Activated CD8-positive, alpha-beta memory T cell treated with anti-CD3 and anti-CD28 coated beads for 1 hour (primary cell): ENCODE measurements around the gene GP5.

Source experiments
- DNase-seq, 2 donors: peaks; one replicate each; pipeline ENCODE4 v3.0.0-alpha.2; 2020; ENCODE audit warnings: low read depth in 1 of 2; ENCODE audit errors: extremely low read depth in 1 of 2

The GP5 gene

DNA sequence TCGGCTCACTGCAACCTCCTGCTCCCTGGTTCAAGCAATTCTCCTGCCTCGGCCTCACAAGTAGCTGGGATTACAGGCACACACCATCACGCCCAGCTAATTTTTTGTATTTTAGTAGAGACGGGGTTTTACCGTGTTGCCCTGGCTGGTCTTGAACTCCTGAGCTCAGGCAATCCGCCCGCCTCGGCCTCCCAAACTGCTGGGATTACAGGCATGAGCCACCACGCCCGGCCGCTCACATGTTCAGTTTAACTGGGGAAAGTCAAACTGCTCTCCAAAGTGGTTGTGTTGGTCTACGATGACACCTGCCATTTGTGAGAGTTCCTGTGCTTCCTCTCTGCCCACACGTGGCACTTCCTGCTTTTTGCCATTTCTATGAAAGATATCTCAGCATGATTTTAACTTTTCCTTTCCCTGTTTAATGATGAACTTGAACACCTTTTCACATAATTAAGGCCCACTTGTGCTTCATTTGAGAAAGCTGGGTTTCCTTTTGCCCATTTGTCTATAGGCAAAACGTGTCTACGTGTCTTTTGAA is 877 bp upstream of the GP5 start:
- DNase-seq, result no peak

DNA sequence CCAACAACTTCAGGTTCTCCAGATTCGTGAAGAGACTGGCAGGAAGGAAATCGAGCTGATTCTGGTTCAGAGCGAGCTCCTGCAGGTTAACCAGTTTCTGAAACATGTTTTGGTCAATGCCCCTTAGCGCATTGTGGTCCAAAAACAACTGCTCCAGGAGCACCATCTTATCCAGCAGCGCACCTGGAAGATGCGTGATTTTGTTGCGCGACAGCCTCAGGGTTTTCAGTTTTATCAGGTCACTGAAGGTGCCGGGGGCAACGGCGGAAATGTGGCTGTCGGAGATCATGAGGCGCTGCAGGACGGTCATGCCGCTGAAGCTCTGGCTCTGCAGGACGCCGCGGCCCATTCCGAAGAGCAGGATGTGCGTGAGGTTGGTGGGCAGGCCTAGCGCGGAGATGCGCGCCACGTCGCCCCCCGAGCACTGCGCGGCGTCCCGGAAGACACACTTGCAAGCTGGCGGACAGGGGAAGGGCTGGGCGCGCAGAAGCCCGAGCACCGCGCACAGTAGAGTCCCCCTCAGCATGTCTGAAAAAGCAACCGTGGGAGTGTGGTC is 1.2 kb downstream of the GP5 start:
- DNase-seq, result peak in 1 of 2 donors; percentile 8

DNA sequence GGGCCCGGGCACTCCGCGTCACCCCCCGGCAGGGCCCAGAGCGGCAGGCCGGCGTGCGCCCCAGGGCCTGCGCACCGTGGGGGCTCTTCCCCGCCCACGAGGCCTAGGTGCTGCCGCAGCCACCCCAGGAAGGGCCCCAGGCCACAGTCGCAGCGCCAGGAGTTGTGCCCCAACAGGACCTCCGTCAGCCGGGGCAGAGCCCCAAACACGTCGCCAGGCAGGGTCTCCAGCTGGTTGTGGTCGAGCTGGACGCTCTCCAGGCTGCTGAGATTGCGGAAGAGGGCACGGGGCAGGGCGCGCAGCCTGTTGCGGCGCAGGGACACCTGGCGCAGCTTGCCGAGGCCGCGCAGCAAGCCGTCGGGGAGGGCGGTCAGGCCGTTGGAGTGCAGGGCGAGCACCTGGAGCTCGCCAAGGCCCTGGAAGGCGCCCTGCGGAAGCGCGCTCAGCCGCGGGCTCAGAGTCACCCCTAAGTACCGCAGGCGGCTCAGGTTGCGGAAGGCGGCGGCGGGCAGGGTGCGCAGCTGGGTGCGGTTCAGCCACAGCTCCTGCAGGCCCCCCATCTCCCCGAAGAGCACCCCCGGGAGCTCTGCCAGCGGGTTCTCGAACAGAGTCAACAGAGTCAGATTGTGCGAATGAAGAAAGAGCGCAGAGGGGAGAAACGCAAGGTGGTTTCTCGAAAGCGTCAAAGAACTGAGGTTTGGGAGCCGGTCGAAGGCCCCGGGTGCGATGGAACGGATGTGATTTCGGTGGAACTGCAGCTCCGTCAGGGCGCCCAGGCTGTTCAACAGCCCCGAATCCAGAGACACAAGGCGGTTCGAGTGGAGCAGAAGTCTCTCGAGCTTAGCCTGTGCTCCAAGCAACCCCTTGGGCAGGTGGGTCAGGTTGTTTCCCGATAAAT is 2.0 kb downstream of the GP5 start:
- peak in 1 of 2 donors; percentile 9 for DNase-seq

DNA sequence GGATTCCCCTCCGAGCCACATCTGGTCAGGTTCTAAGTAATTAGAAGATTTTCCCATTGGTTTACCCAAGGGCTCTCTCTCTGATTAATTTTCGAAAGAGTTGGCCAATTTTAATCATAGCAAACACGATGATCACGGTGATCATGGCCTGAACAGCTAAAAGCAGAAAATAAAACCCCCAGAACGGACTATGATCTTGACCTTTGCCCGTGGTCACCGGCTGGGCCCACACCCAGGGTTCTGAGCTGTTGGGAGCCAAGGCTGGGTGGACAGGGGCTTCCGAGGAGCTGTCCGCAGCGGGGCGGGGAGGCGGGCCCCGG is 2.6 kb downstream of the GP5 start:
- no peak for DNase-seq

DNA sequence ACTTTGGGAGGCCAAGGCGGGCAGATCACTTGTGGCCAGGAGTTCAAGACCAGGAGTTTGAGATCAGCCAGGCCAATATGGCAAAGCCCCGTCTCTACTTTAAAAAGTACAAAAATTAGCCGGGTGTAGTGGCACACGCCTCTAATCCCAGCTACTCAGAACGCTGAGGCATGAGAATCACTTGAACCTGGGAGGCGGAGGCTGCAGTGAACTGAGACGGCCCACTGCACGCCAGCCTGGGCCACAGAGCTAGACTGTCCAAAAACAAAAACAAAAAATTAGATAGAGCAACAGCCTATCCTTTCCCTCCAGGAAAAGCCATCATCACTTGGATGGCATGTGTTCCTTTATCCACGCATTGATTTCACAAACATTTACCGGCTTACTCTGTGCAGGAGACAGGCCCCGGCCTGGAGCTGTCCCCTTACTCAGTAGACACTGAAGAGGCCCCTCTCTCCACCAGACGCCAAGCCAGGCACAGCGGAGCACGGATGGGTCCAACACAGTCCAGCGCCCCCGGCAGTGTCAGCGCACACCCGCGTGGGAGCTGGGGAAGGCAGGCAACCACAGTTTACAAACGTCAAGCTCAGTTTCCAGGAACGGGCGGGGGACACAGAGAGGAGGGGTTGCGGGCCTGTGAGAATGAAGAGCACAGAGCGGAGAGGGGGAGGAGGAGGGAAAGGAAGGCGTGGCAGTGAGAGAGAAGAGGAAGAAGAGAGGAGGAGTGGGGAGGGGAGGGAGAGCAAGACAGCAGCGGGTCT is 3.1 kb downstream of the GP5 start:
- peak; percentile 33 to 35 for DNase-seq

DNA sequence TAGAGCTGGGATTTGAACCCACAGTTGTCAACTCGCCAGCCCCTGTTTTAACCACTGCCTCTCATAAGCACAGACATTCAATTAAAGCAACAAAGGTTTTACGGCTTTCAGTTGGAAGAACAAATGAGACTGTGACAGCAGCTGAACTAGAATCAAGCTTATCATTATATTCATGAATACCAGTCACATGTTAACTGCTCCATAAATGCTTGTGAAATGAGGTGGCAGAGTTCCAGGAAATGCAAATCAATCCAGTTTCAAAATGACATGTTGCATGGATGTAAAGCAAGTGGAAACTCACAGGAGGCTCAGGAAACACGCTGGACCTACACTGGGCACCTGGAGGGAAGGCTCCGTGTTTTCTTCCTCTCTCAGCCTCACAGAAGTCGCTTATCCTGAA is 3.9 kb downstream of the GP5 start:
- DNase-seq, result no peak

DNA sequence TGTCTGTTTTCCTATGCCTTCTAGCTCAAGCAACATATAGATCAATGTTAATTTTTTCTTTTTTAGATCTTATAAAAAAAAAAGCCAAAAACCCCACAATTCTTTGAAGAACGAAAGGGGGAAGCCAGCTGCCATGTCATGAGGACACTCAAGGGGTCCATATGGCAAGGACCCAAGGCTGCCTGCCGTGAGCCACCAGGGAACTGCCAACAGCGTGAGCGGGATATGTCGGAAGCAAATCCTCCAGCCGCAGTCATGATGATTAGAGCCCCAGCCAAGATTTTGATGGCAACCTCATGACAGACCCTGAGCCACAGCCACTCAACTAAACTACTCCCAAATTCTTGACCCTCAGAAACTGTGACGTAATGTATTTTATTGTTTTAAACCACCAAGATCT is 6.5 kb downstream of the GP5 start:
- no peak for DNase-seq

DNA sequence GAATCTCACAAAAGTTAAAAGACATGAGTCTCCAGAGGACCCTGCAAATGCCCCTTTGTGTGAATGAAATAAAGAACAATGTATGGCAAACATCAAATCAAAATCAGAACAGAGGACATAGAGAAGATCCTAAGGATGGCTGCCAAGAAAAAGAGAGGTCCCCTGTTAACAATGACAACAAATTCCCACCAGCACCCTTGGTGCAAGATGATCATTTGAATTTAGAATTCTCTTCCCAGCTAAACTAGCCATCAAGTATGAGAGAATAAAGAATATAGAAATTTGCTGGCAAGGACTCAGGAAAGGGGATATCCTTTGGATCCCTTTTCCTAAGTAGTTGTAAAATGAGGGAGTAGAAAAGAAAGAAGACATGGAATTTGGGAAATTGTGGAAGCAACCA is 8.2 kb downstream of the GP5 start:
- DNase-seq, result no peak

DNA sequence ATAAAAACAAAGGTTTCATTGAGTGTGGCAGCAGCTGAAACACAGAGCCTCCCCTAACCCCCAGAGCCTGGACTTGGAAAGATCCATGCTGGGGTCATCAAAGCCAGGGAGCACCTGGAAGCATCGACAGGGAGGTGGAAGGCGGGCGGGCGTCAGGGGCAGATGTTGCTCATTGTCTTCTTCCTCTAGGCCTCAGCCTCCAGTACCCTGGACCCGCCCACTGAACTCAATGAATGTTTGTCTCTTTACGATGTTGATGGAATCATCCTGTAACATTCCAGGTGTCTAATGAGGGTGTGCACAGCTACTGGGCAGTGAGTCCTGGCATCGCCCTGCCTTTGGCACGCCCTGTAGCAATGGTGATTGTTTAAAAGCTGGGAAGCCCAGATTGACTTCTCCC is 9.8 kb downstream of the GP5 start:
- DNase-seq, result no peak

DNA sequence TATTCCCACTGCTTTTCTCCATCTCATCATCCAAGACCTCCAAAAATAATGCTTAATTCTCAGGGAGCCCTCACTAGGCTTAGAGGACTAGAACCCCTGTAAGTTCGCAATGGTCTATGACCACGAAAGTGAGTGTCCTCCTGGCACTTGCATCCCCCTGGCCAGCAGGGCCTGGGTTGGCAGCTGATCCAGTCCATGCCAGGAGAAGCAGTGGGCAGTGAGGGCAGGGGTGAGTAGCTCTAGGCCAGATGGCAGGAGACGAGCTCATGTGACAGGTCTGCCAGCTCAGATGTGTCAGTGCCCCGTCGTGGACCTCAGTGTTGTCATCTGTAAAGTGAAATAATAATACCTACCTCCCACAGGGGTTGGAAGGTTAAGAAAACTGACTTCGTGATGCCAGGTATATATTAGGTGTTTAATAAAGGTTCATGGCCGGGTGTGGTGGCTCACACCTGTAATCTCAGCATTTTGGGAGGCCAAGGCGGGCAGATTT is 11.1 kb downstream of the GP5 start:
- DNase-seq, result no peak

DNA sequence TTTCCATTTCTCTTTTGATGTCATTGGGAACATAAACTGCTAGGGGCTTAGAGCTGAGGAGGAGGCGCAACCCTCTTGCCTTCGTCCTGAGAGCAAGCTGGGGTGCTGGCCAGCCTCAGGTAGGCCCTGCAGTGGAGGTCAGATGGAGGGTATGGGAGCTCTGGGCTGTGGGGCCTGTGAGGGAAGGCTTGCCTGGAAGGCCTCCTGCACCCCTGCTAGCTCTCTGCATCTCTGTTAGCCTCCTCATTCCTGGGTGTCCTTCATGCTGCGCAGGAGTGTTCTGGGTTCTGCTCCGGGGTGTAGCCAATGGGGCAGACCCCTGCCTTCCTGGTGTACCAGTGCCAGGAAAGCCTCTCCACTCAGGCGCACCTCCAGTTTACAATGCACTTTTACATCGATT is 11.8 kb downstream of the GP5 start:
- DNase-seq, result no peak

DNA sequence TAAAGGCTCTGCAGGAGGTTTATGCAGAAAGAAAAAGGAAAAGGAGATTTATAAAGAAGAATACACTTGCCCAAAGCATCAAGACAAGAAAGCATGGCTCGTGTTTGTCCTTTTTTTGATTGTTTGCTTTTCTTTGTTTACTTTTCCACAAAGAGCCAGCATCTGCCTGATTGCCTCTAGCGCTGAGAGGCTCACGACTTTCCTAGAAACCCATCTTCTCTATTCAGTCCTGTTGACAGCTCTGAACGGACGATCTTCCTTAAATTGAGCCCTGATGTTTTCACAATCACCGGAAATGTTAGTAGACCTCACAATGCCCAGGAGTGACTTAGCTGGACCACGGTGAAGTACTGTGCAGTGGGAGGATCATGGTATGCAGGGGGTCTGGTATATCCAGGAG is 12.4 kb downstream of the GP5 start:
- no peak for DNase-seq

DNA sequence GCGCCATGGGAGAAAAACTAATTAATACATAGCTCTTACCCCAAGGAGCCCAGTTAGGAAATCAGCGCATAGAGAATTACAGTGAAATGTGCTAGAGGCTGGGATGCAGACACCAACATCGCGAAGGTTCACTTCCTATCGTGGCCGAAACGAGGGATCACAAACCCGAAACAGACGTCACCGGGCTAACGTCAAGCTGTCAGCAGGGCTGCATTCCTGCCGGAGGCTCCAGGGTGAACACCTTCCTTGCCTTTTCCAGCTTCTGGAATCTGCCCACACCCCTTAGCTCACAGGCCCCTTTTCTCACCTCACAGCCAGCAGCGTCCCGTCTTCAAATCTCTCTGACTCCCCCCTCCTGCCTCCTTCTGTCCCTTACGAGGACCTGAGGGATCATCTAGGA is 13.0 kb downstream of the GP5 start:
- DNase-seq, result no peak

DNA sequence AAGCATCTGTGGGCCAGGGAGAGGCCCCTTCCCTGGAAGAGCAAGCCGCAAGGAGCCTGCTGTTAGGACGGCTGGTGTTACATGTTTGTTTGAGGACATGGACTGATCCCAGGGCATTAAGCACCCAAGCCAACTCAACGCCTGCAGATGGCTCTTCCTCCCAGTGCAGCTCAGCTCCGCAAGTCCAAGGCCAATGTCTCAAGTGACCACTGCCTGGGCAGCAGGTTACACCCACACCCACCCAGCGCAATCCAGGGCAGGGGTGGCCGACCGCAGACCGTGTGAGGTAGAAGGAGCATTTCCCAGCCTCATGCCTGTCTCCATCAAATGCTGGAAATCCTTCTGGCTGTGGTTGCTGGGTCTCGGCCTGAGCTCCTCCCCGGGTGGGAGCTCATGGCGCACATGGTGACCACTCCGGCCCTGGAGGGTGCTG is 14.5 kb downstream of the GP5 start:
- no peak for DNase-seq

DNA sequence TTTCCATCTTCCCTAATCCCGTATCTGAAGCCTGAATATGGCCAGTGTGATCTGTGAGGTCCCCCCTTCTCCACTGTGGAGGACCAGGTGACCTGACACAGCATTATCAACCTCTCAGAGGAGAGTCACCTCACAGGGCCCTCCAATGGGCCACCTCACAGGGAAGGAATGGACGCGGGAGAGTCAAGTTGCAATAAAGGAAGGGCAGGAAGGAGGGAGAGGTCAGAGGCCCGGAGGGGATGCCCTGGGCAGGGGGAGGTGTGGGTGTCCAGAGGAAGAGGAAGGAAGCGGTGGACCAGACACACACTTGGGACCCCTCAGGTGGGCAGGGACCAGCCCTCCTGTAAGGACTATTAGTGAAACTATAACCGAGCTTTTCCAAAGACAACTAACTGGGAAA is 14.9 kb downstream of the GP5 start:
- no peak for DNase-seq

DNA sequence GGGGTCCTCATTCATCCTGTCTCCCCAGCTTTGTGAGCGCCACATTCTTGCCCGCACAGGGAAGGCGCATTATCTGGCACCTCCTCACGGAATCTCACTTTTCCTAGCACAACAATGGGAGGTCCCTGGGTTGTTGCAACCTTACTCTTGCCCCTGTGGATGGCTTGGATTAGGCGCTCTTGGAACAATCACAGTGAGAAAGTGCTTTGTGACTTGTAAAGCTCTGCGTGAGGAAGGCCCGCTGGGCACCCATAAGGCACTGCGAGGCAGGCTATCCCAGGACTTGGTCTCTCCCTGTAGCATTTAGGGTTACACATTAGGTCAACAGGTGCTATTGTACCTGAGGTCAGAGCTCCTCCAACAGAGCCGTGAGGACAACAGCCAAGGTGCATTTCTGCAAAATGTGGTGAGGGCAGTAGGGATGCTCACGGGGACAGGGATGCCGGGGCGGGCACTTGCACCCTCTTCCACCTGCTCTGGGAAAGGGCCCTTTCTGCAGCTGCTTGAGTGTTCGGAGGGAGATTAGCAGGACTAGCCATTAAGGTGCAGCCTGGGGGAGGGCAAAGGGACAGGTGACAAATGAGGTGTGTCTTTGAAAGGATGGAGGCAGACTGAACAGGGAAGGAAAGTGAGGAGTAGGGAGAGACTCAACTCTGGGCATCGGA is 15.7 kb downstream of the GP5 start:
- no peak for DNase-seq

DNA sequence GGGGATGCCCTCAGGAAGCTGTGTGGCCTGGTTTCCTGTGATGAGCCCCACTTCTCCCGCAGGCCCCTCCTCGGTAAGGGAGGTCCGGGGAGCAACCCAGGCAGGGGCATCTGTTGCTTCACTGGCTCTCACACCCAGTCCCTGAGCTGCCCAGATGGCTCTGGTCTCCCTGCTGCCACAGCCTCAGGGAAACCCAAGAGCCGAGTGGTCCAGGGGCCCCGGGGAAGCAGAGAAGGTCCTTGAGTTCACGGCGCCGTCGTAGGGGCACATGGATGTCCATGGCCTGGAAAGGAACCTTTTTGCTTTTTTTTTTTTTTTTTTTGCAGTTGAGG is 16.2 kb downstream of the GP5 start:
- DNase-seq, result no peak

DNA sequence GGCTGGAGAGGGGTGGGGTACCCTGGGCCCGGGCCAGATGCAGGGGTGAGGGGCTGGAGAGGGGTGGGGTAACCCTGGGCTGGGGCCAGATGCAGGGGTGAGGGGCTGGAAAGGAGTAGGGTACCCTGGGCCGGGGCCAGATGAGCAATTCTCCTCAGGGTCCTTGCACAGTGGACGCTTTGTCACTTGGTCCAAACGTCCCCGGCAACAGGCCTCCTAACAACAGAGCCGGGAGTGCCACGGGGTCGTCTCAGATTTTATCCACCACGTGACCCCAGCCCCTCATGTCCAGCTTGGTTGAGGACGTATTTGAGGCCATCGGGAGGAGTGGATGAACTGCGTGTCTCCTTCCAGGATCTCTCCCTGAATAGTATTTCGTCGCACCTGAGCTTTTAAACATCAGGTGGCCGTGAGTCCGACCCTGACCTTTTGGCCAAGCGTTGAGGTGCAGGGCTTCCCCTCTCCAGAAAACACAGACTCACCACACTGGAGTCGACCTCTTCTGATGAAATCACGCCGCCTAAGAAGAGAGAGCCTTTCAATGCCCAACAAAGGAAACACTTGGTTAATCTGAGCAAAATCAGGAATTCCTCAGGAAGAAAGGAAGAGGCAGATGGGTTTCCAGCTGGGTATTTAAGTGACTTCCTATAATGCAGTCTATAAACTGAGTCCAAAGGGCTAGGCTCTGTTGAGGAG is 16.7 kb downstream of the GP5 start:
- DNase-seq, result no peak

DNA sequence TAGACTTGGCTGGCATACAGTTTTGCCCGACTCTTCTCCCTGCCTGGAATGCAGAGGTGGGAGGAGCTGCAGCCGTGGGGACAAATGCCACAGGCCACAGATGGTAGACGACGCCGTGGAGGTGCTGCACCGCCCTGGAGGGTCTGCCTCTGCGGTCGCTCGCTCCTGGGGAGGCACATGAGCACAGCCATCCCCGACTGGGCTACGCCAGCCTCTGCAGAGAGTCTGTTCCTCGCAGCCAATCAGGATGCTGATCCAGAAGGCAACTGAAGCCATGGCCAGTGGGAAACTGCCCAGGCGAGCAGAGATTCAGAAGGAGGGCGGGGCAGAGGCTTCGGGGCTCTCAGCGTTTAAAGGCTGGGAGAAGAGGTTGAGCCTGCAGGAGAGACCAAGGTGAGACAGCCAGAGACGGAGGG is 17.6 kb downstream of the GP5 start:
- DNase-seq, result no peak

DNA sequence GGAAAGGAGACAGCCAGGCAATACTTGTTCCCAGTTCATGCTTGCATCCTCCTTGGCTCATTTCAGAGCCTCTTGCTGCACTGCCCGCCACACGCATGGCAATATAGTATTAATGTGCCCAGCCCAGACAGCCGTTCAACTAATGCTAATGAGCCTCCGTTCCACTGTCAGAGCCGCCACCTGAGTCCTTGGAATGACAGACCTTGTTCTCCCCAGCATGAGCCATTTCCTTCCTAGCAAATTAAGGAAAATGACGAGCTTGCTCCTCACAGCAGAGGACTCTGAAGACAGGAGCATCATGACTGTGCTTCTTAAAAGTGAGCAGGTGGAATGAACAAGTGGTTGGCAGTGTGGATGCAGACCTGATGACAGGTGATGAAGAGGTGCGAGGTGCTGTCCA is 18.7 kb downstream of the GP5 start:
- DNase-seq, result no peak

DNA sequence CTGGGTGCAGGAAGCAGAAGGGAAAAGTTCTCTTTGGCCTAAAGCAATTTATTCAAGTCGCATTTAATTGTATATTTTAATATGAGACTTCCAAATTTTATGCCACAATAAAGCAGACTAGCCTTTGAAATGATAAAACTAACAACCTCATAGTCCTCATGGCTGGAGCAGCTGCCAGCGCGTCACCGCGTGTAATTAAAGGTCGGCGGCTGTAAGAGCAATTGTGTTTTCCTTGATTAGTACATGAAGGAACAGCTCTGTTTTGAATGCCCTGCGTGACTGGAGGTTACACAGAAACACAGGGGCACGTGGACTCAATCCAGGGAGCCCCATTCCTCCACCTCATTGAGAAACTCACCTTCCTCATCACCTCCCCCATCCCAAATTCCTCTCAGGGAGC is 19.4 kb downstream of the GP5 start:
- no peak for DNase-seq
